Measurements from ENCODE around the gene PPRC1.

PPRC1 gene

GRCh38 chr10:102196893-102197292 is 64.1 kb downstream of the PPRC1 start:
- DNase-seq, result no peak

GRCh38 chr10:102198027-102198426 is 65.2 kb downstream of the PPRC1 start:
- no peak for DNase-seq

All from NCI-H1694 treated with DMSO at 0.1 percent for 48 hours (cell line).